Head of caudate nucleus (tissue), 42 donors: ENCODE measurements around the gene ULBP1.
A peak's percentile ranks its signal among the peaks of the same experiment; 100 is the strongest.
"Not testable (repeated sequence)": the region's sequence is repeated elsewhere in the genome, so short reads cannot be mapped to it uniquely, and the experiment has no call there.

Source experiments
- DNase-seq, 42 donors: peaks; one replicate each; pipeline versions ENCODE4 v3.0.0 to v3.0.0-alpha.2; 2020 to 2021; ENCODE audit warnings: mixed read lengths in 7 of 42
- intact Hi-C: fragments of 100-400 bp; cut with DNase I; formaldehyde crosslinking; loops from one replicate; pipeline ENCODE4 v1.15.0; 2022

ULBP1 gene, protein sequence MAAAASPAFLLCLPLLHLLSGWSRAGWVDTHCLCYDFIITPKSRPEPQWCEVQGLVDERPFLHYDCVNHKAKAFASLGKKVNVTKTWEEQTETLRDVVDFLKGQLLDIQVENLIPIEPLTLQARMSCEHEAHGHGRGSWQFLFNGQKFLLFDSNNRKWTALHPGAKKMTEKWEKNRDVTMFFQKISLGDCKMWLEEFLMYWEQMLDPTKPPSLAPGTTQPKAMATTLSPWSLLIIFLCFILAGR

DNA sequence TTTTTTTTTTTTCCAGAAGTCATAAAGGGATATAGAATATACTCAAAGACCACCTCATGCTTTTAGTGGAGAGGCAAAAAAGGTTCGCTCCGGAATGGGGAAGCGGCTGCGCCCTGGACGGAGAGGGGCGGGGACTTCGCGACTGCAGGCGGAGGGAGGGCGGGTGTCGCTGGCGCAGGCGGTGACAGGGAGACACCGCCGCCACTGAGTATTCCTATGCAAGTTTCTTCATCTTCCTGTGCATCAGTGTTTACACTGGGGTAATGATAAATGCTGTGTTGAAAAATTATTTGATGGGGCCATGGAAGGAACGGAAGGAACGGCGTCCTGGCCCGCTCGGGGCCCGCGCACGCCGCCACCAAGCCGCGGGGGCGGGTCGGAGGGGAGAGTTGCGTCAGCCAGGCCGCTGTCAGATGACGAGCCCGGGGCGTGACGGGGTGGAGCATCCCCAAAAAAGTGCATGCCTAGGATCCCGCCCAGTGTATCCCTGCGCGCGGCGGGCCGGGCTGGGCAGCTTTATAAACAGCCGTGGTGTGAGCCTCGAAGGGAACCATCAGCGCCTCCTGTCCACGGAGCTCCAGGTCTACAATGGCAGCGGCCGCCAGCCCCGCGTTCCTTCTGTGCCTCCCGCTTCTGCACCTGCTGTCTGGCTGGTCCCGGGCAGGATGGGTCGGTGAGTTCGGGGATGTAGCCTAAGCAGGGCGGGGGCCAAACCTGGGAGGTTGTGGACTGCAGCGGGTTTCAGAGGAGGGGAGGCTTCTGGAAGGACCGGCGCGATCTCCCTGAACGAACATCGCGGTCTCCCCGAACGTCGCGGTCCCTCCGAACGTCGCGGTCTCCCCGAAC, at the start of gene ULBP1:
Gene ULBP1 (plus strand): TSS at position 482 of the 846 bp plus-strand sequence. CDS start 107 bp downstream, at position 589.
- DNase-seq, result peak in 40 of 42 donors; percentile 17 to 81 (median 50)
- intact Hi-C loops, result no loop called here

DNA sequence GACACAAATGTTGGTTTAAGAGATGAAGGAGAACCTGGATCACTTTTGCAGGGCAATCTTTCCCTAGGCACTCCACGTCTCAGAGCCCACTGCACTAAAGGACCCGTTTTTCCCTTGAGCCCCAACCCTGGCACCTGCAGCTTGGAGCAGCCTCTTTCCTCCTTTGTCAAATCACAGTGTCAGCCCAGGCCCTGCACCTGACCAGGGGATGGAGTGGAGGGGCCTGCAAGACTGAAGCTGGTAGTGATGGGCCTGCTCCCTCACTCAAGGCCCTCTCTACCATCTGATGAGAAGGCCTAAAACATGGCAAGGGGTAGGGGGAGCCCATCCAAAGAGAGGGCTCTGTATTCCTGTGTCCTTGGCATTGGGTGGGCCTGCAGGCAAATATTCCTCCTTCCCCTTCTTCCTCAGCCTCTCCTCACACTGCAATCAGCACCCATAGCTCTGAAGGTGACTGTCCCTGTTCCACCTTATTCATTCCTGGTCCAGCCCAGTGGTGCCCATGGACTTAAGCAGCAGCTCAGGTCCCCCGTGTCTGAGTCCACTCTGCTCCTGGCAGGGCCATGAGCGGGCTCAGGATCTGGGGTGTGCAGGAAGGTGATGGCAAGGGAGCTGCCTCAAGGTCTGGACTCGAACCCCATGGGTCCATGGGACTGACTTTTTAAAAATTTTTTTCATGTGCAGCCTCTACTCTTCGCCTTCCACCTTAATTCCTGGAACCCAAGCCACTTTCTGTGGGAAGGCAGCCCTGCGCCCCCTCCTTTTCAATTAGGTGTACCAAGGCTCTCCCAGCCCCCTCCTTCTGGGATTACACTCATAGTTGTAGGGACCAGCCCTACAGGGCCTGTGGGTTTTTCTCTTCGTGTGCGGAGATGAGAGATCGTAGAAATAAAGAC, 47.5 kb upstream of the ULBP1 start:
- DNase-seq, result peak in 3 of 42 donors; percentile 17 to 26 (median 23)
- intact Hi-C loops, result no loop called here

DNA sequence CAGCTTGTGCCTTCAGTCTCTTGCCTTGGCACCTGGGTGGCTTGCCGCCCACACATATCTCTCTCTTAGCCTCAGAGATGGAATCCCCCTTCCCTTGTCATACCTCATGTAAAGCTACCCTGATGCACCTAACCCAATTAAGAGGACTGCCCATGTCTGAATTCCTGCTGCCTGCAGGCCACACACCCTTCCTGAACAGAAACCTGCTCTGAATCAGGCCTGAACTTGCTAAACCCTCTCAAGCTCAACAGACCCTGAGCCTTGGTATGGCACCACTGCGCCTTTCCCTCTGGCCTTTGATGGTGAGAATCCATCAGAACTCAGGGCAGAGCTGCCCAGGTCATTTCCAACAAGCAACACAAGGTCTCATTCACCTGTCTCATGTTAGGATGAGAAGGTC, 46.1 kb upstream of the ULBP1 start:
- DNase-seq, result peak in 1 of 42 donors; percentile 20
- intact Hi-C loops, result no loop called here

DNA sequence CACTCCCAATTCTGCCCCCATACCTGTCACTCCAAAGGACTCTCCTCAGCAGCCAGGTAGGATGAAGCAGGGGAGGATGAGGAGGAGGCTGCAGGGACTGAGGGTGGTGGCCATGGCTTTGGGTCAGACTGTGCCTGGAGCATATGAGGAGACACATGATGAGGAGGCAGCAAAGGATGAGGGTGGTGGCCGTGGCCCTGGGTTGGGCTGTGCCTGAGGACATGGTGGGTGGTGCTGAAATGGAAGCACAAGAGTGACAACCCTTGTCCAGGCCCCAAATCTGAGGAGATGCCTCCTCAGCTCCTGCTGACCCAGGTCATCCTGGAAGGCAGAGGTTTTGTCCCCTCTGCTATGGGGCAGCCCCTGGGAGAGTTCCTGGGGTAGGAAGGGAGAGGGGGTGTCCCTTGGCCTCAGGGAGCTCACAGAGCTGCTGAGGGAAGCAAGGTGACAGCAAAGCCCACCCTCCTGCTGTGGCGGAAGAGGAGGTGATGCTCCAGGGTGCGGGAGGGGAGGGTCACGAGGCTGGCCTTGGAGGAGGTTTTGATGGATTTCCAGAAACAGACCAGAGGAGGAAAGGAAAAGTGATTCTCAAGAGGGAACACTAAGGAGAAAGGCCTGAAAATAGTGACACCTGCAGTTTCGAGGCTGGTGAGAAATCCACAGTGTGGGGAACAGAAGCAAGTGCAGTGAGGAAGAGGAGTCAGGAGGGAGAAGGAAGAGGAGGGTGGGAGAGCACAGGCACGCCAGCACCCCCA, 45.4 kb upstream of the ULBP1 start:
- peak in 3 of 42 donors; percentile 16 to 29 (median 25) for DNase-seq
- intact Hi-C loops, result no loop called here

DNA sequence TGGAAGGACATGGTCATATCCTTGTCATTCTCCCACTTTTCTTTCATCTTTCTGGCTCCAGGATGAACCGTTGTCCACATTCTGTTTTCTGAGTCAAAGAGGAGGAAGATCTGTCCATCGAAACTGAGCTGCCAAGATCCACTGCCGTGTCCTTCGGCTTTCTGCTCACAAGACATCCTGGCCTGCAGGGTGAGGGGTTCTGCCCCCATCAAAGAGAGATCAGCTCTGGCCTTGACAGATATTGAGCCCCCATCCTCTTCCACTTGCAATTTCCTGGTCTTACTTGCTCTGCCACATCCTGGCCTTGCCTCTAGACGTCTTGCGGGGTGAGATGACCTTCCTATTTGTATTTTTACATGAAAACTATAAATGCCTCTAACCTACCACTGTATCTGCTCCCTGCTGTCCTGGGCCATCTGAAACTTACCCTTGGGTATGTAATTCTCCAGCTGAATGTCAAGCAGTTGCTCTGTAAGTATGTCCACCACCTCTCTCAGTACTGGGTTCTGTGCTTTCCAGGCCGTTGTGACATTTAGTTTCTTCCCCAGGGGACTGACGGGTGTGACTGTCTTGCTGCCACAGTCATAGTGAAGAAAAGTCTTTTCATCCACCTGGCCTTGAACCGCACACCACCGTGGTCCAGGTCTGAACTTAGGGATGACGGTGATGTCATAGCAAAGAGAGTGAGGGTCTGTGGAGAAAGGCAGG, 44.5 kb upstream of the ULBP1 start:
- intact Hi-C loops, result not testable (repeated sequence)
- peak in 2 of 42 donors; percentile 7 to 12 for DNase-seq

DNA sequence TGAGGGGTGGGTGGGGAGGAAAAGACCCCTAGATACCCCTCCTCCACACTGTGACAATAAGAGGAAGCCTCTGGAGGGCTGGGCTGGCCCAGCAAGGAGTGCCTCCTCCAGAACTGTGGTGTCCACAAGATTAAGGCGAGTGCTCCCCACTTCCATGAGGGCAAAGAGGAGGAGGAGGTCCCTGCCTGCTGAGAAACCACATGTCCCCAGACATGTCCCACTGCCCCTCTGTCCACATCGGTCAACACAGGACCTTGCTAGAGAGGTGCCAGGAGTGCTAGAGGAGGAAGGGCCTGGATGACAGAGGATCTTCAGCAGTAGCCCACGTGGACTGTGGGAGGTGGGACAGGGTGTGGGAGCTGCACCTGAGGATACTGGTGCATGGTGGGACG, 43.9 kb upstream of the ULBP1 start:
- intact Hi-C loops, result loop anchor here (10.0 kb wide), 1 partner anchor 85 kb away; no protein-coding TSS in a partner anchor
- DNase-seq, result peak in 2 of 42 donors; percentile 3 to 23

DNA sequence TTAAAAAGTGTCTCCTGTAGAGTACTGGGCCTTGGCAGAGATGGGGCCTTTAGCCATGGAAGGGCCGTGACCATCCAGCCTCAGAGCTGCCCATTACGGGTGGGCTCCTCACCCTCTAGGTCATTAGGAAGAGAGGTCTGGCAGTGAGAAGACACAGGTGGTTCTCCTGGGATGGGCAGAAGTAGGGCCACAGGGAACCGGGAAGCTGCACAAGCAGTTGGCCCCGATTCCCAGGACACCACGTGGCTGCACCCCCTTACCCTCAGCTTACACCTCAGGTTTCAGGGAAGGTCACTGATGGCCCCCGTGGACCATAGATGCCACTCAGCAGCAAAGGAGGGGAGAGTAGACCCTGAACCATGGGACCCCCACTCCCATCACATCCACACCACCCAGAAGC, 42.4 kb upstream of the ULBP1 start:
- intact Hi-C loops, result loop anchor here (10.0 kb wide), 1 partner anchor 87 kb away; no protein-coding TSS in a partner anchor
- peak in 2 of 42 donors; percentile 9 for DNase-seq

DNA sequence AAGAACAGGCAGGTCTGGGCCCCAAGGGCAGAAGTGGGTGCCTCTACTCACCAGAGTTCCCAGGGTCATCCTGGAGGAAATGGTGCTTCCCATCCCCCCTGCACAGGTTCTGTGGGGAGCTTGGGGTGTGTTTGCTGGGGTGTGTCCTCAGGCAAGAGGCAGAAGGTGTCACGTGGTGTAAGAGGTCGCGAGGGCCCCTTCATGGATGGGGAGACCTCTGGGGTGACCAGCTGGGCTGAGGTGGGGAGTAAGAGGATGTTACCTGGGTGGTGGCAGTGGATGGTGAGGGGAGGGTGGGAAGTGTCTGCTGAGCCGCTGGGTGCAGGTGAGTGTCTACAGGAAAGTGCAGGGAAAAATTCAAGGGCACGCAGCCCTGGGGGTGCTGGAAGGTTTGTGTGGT, 41.7 kb upstream of the ULBP1 start:
- intact Hi-C loops, result loop anchor here (10.0 kb wide), 1 partner anchor 87 kb away; no protein-coding TSS in a partner anchor
- DNase-seq, result peak in 1 of 42 donors; percentile 20

DNA sequence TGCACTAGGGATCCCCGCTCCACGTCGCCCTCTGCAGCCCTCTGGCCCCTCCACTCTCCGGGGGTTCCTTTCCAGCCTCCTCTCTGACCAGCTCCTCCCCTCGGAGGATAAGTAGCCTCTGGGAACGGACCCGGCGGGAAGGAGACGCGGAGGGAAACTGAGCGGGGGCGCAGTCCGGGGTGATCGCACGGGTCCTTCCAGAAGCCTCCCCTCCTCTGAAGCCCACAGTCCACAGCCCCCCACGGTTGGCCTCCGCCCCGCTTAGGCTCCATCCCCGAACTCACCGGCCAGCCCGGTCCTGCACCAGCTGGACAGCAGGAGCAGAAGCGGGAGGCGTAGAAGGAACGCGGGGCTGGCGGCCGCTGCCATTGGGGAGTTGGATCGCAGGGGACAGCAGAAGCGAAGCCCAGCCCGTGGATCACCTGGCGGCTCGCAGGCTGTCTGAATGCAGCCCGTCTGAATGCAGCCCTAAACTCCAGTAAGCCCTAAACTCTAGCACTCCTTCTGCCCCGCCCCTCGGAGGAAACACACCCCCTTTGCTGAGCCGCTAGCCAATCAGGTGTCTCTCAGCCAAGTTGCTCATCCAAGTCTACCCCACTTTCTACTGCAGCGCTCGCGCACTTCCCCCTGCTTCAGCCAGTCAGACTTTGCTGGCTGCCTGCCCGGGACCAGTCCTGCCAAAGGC, 41.0 kb upstream of the ULBP1 start, which contains the start of gene RAET1G:
Gene RAET1G (minus strand): TSS at position 480 of the 685 bp plus-strand sequence. CDS start 111 bp downstream, at position 369.
- intact Hi-C loops, result loop anchor here (10.0 kb wide), 1 partner anchor 88 kb away; no protein-coding TSS in a partner anchor
- DNase-seq, result peak; percentile 56 to 94 (median 81)

DNA sequence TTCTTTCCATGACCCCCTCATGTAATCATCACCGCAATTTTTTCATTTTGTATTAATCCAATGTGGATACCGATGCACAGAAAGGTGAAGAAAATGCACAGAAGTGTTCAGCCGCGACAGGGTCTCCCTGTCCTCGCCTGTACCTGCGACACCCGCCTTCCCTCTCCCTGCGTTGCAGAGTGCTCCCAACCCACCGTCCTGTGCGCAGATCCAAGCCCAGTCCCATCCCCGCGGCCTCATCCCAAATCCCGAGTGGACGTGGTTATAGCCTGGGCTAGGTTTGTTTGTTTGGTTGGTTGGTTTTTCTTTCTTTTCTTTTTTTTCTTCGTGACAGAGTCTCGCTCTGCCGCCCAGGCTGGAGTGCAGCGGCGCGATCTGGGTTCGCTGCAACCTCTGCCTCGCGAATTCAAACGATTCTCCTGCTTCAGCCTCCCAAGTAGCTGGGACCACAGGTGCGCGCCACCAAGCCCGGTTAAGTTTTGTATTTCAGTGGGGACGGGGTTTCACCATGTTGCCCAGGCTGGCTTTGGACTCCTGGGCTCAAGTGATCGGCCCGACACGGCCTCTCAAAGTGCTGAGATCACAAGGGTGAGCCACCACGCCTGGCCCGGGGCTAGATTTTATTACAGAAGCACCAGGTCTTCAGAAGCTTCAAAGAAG, 40.3 kb upstream of the ULBP1 start:
- peak in 1 of 42 donors; percentile 14 for DNase-seq
- intact Hi-C loops, result loop anchor here (10.0 kb wide), 1 partner anchor 89 kb away; no protein-coding TSS in a partner anchor

DNA sequence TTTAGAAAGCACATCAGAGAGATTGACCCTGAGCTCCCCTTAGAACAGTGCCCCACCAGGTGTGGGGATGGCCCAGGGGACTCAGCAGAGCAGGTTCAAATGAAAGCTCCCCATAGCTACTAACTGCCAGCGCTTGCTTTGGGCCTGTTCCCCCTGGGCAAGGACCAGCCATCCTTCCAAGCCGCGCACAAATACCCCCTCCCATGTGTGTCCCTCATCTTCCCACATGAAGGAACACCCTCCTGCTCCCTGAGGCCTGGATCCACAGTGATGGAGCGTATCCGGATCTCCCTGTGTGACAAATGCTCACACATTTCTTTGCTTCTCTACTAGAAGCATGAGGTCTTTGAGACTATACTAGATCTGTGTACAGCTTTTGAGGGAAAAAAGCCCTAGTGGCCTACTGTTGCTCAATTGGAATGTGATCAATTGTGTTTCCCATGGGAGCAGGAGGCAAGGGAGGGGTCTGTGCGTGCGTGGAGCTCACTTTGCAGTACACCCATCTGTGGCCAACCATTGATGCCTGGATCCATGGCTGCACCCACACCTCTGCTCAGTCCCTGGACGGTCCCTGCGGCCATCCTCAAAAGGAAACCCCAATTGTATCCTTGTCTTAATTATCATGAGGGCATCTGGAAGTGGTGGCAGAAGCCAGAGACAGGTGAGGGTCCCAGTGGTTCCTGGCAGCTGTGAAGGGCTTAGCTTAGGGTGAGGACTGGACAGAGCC, 39.4 kb upstream of the ULBP1 start:
- peak in 1 of 42 donors; percentile 14 for DNase-seq
- intact Hi-C loops, result loop anchor here (10.0 kb wide), 1 partner anchor 90 kb away; no protein-coding TSS in a partner anchor

DNA sequence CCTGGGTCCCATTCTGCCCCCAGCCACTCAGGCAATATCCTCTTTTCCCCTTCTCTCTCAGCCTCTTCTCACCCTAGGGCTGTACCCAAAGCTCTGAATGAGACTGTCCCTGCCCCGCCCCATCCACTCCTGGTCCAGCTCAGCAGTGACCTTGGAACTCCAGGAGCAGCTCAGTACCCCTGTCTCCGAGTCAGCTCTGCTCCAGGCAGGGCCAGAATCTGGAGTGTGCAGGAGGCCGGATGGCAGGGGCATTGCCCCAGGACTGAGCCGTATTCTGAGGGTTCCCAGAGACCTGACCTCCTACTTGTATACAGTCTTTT, 38.9 kb upstream of the ULBP1 start:
- DNase-seq, result peak in 1 of 42 donors; percentile 22
- intact Hi-C loops, result loop anchor here (10.0 kb wide), 1 partner anchor 90 kb away; no protein-coding TSS in a partner anchor

DNA sequence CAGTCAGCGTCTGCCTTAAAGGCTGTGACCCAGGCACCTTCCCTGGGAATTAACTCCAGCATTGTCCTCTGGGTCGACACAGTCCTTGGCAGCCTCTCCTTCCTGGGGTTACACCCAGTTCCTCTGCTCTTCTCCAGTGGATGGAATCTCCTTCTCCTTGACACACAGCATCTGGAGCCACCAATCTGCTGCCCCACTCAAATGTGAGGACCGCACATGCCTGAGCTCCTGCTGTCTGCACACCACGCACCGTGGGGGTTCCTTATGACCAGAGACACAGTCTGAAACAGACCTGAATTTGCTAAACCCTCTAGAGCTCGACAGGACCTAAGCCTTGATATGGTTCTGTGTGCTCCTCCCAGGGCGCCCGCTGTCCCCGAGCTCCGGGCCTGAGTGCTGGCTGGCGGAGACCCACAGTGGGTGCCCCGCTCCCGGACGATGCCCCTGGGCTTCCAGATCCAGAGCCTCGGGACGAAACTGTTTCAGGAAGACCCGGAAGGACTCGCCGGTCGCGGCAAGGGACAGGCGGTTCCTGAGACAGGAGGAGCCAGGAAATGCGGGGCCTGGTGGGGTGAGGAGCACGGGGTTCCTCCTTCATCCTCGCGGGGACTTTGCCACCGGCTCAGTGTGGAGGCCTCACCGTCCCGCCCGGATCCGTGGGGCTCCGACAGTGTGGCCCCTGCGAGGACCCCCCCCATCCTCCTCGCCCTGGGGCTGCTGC, 38.3 kb upstream of the ULBP1 start:
- intact Hi-C loops, result loop anchor here (10.0 kb wide), 1 partner anchor 91 kb away; no protein-coding TSS in a partner anchor
- DNase-seq, result no peak

DNA sequence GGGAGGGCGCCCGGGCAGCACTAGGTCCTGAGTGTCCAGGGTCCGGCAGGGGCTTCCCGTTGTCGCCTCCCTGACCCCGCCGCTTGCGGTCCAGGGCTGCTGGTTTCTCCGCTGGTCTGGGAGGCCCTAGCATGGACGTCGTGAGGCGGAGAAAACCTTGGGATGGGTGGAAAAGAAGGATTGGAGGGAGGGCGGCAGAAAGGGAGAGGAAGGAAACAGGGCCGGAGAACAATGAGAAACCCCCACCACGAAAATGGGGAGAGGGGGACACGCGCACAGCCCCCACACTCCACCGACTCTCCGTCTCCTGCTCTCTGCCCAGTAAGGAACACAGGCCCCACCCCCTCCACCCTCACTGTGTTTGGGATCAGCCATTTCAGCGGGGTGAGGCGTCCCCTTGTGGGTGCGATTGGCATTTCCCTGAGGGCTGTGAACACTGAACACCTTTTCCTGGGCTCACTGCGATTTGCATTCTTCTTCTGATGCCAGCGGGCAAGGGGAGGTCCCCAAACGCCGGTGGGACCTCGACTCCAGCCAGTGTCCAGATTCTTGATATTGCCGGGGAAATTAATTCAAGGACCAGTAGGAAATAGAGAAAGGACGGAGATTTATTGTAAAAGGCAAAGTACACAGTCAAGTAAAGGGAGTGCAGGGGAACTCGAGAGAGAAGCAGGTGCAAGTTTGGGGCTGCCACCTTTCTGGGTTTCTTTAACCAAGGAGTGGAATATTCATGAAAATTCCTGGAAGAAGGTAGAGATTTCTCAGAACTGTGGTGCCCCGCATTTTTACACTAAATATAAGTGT, 37.6 kb upstream of the ULBP1 start:
- DNase-seq, result peak; percentile 63 to 90 (median 78)
- intact Hi-C loops, result loop anchor here (10.0 kb wide), 1 partner anchor 91 kb away; no protein-coding TSS in a partner anchor
